Measurements from ENCODE around the gene DDX4.
A peak's percentile ranks its signal among the peaks of the same experiment; 100 is the strongest.
"Not testable (repeated sequence)": the region's sequence is repeated elsewhere in the genome, so short reads cannot be mapped to it uniquely, and the experiment has no call there.

The DDX4 gene

DNA sequence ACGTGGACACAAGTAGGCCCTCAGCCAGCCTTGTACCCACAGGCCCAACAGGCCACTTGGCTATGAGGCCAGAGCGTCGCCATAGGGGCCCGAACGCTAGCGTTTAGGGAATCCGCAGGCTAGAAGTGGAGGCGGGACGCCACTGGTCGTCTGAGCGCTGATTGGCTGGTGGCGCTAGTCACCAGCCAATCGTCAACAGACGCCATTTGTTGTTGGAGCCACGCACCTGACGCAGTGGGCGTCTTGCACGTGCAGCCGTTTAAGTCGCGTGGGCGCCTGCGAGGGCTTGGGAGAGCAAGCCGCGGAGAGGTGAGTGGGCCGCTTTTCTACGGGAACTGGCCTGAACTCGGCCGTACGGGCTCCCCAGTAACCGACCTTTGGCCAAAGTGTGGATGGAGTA, at the start of gene DDX4:
Gene DDX4, plus strand, starts transcription at position 269 of the 400 bp plus-strand sequence. CDS start 903 bp downstream, outside the sequence.
- no peak for DNase-seq

DNA sequence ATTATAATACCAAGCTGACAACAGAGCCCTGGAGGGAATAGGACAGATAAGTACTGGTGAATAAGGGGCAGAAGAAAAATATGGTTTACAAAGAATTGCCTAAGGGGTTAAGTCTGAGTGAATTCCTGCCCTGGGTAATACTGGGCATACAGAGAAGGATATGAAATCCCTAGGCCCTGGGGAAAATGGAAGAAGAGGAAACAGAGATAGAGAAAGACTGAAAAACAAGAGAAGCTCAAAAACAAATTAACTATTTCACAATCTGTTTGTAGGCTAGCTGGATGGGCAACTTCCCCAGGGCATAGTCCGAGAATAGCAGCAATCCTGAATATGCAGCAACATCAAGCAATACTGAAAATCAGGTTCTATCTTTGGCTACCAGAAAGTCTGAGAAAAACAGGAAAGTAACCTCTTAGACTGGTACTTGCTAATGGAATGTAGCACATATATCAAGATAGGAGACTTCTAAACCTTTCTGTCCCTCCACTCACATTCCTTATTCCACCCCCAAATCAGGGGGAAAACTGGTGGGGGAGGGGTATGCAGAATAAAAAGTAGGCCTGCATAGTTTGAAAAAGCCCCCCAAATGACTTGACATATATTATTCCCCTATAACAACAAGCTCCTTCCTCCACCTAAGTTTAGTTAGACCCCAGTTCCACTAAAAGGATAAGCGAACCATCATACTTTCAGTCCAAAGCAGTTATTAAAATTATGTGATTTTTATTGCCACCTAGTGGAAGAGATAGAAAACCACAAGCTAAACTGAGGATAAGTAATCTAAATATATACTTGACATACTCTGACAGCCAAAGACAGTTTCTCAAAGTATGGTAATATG, 46.4 kb upstream of the DDX4 start:
- peak; percentile 56 for DNase-seq

DNA sequence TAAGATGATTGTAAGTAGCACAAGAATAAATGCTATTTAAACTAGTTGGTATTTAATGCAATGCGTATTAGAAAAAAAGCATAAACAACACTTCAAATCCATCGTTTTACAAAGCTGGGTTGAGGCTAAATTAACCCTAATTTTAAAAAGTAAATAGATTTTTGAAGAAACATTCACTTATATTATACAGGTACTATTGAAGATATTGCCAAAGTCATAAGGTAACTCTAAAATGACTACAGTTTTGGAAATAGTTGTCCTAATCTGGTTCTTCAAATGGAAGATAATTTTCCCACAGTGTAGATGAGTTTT, 45.8 kb upstream of the DDX4 start:
- DNase-seq, result no peak

DNA sequence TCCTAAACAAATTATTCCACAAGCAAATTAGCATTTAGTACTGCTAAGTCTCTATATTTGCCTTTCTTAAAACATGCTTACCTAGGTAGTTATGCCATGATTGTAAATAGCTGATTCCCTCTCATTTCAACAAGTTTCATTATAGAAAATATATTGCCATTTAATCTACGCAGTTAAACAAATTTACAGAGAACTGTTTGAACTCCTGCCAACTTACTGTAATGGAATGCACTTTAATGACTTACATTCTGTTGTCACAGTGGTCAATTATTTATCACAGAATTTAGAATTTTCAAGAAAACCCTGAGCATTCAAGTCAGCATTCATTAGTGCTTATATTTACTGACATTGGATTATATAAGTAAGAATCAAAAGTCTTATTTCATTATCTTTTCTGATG, 45.4 kb upstream of the DDX4 start:
- DNase-seq, result no peak

DNA sequence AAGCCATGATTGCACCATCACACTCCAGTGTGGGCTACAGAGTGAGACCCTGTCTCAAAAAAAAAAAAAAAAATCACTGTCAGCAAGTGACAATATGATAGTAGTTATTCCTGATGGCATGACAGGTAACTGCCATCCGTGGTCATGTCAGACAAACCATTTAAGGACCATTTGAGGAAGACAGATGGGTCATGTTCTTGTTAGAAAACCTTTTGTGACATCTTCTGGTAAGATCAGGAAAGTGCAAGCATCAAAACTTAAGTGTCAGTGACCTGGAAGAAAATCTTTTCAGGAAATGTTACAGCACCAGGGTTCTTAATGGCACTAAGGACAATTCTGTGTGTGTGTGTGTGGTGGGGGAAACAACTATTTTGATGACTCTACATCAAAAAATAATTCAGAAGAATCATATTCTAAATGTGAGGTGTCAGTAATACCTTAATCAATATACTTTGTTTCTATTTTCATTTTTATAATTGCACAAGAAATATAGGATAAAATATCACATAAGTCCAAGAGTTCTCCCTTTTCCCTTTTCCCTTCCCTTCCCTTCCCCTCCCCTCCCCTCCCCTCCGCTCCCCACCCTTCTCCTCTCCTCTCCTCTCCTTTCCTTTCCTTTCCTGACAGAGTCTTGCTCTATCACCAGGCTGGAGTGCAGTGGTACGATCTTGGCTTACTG, 43.6 kb upstream of the DDX4 start:
- DNase-seq, result peak; percentile 12

DNA sequence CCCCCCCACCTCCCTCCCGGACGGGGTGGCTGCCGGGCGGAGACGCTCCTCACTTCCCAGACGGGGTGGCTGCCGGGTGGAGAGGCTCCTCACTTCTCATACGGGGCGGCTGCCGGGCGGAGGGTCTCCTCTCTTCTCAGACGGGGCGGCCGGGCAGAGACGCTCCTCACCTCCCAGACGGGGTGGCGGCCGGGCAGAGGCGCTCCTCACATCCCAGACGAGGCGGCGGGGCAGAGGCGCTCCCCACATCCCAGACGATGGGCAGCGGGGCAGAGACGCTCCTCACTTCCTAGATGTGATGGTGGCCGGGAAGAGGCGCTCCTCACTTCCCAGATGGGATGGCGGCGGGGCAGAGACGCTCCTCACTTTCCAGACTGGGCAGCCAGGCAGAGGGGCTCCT, 41.2 kb upstream of the DDX4 start:
- DNase-seq, result not testable (repeated sequence)

DNA sequence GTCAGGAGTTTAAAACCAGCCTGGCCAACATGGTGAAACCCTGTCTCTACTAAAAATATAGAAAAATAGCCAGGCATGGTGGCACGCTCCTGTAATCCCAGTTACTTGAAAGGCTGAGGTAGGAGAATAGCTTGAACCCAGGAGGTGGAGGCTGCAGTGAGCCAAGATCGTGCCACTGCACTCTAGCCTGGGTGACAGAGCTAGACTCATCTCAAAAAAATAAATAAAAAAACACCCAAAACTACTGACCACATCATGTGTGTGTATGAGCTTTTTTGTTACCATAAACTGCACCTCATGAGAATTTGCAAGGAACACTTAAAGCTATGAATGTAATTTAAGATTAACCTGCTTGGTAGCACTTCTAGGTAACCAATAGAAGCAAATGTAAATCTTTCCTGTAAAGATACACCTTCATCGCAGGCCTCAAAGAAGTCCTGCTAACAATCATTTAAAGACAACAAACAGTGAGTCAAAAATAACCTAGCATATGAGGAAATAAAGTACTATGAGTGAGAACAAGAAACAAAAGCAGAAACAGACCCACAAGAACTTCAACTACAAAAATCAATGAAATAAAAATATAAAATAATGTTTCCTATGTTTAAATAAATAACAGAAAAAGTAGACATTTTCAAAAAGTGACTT, 38.7 kb upstream of the DDX4 start:
- no peak for DNase-seq

DNA sequence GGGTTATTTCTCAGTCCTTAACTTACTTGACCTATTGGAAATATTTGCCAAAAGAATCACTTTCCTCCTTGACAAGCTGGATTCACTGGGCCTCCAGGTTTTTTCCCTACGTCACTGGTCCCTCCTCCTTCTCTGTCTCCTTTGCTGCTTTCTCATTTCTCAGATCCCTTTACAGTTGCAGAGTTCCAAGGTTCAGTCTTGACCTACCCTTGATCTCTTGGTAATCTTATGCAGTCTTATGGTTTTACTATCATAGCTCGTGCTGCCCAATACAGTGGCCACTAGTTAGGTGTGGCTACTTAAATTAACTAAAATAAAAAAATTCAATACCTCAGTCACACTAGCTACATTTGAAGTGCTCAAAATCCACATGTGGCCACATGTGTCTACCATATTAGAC, 37.1 kb upstream of the DDX4 start:
- DNase-seq, result no peak

DNA sequence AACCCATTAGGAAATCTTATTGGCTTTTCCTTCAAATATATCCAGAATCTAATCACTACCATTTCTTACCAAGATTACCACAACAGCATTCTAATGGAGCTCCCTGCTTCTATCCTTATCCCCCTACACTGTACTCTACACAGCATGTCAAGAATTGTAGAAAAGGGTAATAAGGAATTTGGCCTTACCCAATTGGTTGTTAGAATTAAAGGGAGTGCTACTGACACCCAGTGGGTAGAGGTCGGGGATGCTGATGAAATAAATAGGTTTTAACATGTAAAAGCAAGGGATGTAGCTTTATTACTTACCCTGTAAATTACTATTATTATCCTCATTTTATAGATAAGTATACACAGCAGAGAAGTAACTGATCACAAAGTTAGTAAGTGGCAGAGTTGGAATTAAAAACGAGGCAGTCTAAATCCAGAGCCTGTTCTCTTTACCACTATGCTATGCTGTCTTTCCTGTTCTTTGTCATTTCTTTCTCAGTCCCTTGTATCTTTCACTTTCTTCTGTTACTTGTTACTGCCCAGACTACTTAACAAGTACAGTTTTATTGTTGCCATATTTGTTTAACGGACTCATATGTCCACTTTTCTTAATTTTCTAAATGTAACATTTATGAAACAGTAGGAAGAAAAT, 36.3 kb upstream of the DDX4 start:
- DNase-seq, result no peak

DNA sequence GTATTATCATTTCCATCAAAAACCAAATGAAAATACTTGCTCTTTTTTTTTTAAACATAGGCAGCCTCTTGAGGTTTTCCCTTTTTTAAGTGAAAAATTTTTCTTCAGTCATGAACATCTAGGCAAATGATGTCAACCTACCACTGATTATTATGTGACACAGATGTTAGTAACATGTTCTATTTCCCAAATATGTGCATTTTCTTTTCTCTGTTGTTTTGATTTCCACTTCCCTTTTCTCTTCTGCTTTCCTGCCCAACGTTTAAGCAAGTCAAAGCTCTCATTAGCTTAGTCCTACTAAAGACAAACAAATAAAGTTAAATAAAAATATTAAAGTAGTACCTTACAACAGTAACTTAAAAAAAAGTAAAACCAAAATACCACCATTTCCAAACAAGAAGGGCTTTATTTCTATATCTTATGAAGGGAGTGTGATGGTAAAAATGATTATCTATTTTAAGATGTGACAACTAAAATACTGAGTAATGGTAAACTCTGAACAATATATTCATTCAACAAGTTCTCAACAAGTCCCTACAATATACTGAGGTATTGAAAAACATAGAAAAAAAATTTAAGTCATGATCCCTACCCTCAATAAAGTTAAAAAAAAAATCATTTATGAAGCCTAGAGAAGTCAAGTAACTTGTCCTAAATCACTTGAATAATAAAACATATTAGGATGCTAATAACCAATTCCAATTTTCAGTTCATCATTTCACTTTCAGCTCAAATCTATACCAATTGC, 35.1 kb upstream of the DDX4 start:
- DNase-seq, result no peak

DNA sequence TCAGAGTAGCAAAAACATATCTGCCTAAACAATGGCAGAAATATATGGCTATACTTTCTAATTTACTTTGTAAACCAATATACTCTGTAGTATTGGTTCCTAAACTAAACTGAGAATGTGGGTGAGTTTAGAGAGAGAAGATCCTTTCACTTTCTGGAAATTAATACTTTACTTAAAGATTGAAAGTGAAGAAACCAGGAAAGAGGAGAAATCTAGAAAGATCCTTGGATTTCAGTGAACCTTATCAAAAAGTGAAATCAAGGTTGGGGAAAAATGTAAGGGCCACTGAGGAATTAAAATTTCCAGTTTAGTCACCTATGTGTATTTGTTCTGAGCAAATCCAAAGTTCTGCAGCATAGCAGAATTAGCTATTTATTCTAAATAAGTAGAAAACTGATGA, 31.6 kb upstream of the DDX4 start:
- DNase-seq, result no peak

DNA sequence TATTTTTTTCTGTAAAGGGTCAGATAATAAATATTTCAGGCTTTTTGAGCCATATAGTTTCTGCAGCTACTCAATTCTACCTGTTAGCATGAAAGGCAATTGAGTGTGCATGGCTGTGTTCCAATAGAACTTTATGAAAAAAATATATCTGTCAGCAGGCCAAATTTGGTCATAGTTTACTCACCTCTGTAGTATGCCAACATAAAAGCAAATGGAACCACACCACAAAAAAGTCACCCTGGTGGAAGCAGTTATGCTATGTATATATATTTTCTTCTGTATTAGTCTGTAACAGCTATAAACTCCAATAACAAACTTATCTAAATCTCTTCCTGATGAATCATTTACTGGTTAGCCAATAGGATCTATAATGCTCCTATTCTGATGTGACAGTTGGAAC, 29.1 kb upstream of the DDX4 start:
- no peak for DNase-seq

DNA sequence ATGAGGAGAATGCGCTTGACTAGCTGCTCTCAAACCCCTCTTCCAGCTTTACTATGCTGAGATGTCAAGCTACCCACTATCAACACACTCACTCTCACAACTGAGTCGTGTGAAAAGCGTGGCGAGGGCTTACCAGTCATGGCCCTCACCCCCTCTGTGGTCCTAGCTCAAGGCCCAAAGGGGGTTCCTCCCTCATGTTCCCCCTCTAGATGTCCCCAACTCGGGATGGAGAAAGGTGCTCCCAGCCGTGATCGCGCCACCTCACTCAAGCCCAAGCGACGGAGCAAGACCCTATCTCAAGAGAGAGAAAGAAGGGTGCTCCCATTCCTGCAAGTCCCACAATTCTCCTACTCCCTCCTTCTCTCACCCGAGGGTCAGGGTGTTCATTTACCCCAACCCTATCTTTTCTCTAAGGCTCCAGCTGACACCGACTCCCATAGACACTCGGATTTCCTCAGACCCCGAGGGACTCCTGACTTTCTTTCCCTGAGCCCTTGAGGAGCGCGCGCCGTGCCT, 26.3 kb upstream of the DDX4 start:
- no peak for DNase-seq

DNA sequence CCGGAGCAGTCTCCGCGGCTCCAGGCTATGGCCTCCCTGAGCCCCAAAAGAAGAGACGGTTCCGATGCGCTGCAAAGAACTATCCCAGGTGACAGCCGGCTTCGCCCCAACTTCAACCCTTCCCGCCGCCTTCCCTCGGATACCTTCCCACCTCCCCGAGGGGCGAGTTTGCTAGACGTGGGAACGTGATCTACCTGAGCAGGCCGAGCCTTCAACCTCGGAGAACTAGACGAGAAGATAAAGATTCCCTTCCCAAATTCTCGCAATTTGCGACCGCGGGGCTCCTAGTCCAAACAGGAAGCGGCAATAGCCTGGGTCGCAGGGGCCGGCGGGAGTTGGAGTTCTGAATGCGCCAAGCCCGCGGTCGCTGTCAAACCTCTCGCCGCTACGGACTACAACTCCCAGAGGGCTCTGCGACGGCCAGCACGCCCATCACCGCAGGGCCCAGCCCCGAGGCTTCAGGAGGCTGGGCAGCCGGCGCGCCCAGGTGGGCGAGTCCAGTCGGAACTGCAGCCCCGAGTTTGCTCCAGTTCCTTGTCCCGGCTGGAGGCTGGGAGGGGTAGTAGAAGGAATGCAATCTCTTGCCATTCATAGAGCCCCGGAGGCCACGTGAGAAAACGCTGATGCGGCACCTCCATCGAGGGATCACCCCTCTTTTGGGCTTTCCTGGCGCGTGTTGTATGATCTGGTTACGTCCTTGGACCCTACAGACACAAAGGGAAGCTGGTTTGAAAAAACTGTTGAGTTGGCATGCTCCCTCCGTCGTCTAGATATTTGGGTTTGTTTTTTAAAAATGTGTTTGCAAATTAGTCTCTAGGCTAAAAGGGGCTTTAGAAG, 25.6 kb upstream of the DDX4 start, which contains the start of gene SLC38A9:
Gene SLC38A9, minus strand, starts transcription at position 302 of the 837 bp plus-strand sequence. CDS start 14,366 bp downstream, outside the sequence.
- peak; percentile 83 for DNase-seq

DNA sequence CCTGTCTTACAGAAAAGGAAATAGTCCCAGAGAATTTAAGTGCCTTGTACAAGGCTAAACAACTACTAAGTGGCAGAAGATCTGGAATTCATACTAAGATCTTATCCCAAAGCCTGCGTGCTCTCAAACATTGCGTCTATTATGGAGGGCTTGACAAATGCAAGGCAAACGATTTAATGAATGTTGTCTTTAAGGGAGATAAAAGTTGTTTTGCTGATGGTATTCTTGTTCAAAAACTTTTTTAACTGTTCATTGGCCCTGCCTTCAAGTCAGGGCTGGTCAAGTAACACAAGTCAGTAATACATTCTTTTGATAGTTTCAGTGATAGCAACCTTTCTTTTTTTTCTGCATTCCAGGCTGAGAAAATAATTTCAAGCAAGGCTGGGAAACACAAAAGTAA, 24.0 kb upstream of the DDX4 start:
- no peak for DNase-seq

DNA sequence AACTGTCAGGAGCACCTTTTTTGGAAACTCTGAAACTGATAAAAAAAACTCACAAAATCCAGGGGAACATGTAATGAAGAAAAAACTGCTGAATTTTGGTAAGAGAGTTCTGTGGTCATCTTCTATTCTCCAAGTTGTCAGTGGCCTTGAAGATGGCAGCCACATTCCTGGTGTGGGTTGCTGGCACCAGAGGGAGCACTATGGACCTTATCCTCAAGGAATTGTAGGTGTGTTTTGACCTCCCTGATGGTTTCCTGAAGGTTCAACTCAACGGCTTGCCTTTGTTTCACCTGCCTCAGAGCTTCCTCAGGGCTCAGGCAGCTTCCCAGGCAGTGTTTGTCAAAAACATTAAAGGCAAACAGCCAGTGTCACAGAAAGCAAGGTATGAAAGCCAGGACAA, 23.5 kb upstream of the DDX4 start:
- no peak for DNase-seq

DNA sequence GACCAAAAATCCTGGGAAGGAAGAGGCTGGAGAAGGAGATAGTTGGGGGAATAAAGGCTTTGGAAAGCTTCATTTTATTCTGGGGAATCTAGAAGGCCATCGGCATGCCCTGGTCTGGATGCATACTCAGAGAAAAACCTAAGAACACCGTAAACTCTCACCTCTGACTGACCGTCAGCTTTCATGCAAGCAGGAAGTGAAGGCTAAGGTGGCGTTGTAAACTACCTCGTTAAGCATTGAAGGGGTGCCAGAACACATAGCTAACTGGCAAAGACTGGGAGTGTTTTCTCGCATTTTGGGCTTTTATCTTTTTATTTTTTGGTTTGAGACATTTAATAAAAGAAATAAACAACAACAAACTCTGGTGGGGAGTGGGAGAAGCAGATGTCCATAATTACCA, 23.1 kb upstream of the DDX4 start:
- DNase-seq, result no peak

DNA sequence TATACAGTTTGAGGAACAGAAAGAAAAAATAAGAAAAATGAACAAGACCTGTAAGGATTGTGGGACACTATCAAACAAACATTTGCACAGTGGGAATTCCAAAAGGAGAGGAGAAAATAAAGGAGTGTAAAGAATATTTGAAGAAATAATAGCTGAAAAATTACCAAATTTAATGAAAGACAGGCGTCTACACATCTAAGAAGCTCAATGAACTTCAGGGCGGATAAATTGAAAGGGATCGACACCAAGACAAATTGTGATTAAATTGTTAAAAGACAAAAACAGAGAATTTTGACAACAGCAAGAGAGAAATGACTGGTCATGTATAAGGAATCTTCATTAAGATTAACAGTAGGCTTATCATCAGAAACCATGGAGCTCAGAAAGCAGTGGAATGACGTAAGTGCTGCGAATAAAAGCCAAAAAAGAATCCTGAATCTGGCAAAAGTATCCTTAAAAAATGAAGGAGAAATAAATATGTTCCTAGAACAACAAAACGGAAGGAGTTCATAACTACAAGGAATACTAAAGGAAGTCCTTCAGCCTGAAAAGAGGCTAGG, 22.3 kb upstream of the DDX4 start:
- no peak for DNase-seq

DNA sequence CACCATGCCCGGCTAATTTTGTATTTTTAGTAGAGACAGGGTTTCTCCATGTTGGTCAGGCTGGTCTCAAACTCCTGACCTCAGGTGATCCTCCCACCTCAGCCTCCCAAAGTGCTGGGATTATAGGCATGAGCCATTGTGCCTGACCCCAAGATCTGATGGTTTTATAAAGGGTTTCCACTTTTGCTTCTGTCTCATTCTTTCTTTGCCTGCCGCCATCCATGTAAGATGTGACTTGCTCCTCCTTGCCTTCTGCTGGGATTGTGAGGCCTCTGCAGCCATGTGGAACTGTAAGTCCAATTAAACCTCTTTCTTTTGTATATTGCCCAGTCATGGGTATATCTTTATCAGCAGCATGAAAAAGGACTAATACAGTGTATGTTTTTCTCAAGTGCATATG, 18.8 kb upstream of the DDX4 start:
- not testable (repeated sequence) for DNase-seq

DNA sequence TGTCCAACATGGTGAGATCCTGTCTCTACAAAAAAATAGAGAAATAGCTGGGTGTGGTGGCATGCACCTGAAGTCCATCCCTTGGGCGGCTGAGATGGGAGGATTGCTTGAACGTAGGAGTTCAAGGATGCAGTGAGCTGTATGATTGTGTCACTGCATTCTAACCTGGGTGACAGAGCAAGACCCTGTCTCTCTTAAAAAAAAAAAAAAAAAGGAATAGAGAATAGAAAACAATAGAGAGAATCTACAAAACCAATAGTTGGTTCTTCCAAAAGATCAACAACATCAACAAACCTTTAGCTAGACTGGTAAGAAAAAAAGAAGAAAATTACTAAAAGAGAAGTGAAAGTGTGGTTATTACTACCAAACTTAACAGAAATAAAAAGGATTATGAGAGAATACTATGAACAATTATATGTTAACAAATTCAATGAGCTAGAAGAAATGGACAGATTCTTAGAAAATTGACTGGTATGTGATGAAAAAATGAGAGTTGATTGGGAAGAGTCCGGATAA, 17.6 kb upstream of the DDX4 start:
- no peak for DNase-seq

DNA sequence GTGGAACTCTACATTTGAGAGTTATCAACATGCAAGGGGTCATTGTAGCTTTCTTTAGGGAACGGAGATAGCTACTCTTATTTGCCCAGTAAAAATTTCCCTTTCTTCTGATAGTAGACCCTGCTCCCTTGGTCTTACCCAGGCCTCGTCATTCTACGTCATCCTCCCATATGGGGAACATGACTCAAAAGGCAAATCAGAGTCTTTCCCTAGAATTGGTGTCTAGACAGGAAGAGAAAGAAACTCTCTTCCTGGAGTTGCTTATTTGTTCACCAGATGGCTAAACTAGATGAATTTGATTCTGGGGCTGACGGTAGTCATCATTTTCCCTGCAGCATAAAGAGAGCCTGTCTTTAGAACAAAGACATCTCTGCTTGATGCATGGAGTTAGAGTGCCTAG, 13.6 kb upstream of the DDX4 start:
- no peak for DNase-seq

Measured in NCI-H446 treated with DMSO at 0.1 percent for 48 hours (cell line).